ACHN (cell line): ENCODE measurements around the gene DSCAML1.
"Not testable (repeated sequence)": the region's sequence is repeated elsewhere in the genome, so short reads cannot be mapped to it uniquely, and the experiment has no call there.

Source experiments
- DNase-seq: peaks from one replicate; pipeline ENCODE4 v3.0.0-alpha.2; 2015
- in situ Hi-C: cut with HindIII; loops from 2 replicates; pipeline ENCODE4 v1.10.0; 2017; ENCODE audit warnings: low sequenced_read_pairs, low pct_ligation_motif_present, low pct_unique_long_range_greater_than_20kb

Gene DSCAML1

DNA sequence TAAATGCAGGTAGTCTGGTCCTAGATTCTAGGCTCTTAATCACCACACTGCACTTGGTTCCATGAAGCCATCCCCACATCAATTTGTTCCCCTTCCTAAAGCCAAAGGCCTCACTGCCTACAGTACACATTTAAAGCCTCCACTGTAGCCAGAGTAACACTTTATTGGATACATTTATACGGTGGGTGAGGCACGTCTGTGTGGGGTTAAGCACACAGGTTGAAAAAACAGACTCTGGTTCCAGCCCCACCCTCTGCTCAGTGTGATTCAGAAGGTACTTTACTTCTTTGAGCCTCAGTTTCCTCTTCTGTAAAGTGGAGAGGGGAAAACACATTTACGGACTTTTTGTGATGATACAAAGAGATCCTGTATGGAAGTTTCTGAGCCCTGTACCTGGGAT is 22.5 kb downstream of the DSCAML1 start:
- in situ Hi-C loops: no loop called here
- DNase-seq: no peak

DNA sequence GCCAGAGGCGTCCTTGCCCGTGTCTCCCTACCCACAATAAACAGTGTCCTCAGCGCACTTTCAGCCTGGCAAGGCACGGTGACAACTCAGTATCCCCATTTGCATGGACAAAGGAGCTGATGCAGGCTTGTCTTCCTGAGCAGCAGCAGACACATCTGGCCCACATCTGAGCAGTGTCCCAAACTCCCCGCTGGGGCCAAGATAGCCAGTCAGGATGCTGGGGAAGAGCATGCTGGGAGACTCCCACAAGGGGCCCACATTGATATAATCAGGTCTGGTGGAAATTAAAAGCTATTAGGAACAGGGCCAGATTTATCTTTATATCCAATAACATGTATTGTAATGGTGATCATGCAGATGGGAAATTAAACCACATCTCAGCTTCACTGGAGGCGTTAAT is 24.7 kb downstream of the DSCAML1 start:
- DNase-seq: no peak
- in situ Hi-C loops: no loop called here

DNA sequence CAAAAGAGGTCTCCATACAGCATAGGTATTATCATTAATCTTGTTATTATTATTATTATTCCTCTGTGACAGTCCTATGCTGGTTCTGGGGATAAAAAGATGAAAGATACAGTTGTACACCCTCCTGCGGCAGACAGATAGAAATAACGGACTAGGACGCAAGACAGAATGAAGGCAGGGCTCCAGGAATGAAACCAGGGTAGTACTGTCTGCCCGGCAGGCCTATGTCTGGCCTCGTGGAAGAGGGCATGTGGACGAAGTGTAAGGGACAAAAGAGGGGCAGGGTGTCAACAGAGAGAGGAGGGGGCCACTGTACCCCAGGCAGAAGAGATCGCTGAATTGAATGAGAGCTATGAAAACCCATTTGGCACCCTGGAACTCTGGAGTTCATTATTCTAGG is 25.2 kb downstream of the DSCAML1 start:
- DNase-seq: no peak
- in situ Hi-C loops: no loop called here

- in situ Hi-C loops: no loop called here
- no peak for DNase-seq
Measured at GRCh38 chr11:117771197-117771596, 25.8 kb downstream of the DSCAML1 start.

- in situ Hi-C loops: no loop called here
Measured at GRCh38 chr11:117770061-117770460, 27.0 kb downstream of the DSCAML1 start.

DNA sequence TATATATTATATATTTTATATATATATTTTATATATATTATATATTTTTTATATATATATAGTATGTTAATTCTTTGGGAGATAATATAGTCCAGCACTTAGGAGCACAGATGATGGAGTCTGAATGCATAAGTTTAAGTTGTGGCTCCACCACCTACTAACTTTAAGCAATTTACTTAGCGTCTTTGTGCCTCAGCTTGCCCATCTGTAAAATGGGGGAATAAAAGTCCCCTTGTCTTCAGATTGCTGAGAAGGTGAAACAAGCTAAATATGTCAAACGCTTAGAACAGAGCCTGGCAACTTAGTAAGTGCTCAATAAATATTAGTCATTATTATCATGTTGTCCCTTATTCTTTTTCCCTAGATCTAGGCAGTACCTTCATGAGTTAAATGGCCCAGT is 27.5 kb downstream of the DSCAML1 start:
- no peak for DNase-seq
- in situ Hi-C loops: no loop called here

More at GRCh38 chr11:117770061-117770460, 27.0 kb downstream of the DSCAML1 start:
- DNase-seq: no peak

GRCh38 chr11:117768506-117768905 is 28.5 kb downstream of the DSCAML1 start:
- in situ Hi-C loops: no loop called here
- DNase-seq: no peak

DNA sequence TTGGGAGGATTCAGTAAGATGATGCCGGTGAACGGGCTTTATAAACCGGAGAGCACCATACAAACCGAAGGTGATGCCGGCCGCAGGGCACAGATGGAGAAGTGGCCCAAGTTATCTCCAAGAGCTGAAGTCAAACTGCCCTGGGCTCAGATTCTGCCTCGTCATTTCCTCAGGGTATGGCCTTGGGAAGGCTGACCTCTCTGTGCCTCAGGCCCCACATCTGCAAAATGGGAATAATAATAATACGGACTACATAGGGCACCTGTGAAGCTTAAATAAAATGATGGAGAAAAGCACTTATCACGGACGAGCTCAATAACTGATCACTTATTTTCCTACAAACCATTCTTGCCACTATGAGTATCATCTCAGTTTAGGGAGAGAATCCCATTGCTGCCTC is 29.9 kb downstream of the DSCAML1 start:
- no peak for DNase-seq
- in situ Hi-C loops: no loop called here

GRCh38 chr11:117766576-117766975 is 30.4 kb downstream of the DSCAML1 start:
- DNase-seq: no peak
- in situ Hi-C loops: no loop called here

DNA sequence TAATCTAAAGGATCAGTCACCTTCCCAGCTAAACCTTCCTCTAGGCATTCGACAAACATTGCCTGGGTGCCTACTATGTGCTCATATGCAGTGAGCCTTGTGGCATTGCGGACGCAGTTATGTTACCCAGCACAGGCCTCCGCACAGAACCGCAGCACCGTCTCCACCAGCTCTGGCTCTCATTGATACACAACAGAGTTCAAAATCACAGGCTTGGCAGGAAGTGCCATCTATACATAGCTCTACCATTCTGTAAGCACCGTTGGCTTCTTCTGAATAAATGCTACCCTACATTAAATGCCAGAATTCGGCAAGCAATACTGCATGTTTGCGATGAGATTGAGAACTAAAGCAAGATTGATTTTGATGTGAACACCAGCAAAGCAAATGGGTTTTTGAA is 31.0 kb downstream of the DSCAML1 start:
- no peak for DNase-seq
- in situ Hi-C loops: no loop called here

DNA sequence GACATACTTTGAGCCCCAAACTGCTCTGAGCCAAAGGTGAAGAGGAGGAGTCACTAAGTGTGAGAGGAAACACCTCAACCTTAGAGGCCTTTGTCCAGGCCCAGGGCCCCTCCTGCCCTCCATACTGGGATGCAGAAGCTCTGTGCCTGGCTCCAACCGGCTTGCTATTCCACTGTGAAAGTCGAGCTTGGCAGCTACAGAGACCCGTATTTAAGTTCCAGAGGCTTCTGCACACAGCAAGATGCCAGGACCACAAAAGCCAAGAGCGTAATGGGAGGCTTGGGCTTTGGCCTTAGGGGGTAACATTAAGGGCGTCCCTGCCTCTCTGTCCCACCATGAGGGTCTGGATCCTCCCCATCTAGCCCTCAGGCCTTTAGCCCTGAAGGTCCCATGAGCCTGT is 31.9 kb downstream of the DSCAML1 start:
- no peak for DNase-seq
- in situ Hi-C loops: no loop called here

DNA sequence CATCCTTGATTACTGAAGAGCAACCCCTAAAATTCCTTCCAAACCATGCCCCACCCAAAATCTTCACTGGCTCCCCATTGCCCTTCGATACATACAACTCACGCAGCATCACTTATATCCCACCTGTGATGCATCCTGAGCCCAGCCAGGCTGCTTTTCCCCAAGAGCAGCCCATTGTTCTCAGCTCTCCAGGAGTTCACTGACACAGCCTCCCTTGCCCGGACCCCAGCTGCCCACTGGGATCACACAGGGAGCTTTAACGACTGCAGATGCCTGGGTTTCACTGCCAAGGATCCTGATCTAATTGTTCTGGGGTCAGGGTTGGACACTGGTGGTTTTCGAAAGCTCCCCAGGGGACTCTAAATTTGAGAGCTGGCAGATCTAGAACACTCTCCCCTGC is 33.6 kb downstream of the DSCAML1 start:
- DNase-seq, in situ Hi-C loops: not testable (repeated sequence)

DNA sequence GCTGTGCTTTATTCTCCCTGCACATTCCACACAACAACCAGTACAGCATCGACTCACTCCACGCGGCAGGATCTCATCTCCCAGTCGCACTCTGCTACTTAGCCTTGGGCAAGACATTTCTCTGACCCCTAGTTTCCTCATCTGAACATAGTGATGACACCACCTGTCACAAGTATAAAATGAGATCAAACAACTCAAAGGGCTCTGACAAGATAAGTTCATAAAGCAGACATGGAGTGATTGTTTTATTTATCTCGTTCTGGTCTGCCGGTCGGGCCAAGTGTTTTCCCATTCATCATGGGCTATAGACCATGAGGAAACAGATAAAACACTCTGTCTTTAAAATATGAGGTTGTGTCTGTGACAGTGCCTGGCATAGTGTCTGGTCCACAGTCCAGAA is 35.0 kb downstream of the DSCAML1 start:
- no peak for DNase-seq

GRCh38 chr11:117759305-117759704 is 37.7 kb downstream of the DSCAML1 start:
- in situ Hi-C loops: no loop called here
- no peak for DNase-seq

More for the DNA sequence above, 35.0 kb downstream of the DSCAML1 start:
- in situ Hi-C loops: no loop called here

DNA sequence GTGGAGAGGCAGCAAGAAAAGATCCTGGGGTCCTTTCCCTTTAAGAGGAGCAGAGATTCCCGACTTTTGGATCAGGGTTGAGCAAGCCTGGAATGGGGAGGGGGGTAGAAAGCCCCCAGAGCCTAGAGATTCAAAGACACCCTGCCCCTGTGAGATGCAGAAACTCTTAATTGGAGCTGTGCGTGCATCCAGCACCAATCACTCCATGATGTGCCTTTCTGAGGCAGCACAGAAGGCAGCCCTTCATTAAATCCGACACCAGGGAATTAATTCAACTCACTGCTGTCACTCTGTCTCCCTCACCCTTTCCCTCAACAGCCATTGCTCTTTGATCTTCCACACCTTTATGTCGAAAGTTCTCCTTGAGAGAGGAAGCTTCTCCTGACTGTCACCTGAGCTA is 43.0 kb downstream of the DSCAML1 start:
- DNase-seq: no peak
- in situ Hi-C loops: no loop called here

DNA sequence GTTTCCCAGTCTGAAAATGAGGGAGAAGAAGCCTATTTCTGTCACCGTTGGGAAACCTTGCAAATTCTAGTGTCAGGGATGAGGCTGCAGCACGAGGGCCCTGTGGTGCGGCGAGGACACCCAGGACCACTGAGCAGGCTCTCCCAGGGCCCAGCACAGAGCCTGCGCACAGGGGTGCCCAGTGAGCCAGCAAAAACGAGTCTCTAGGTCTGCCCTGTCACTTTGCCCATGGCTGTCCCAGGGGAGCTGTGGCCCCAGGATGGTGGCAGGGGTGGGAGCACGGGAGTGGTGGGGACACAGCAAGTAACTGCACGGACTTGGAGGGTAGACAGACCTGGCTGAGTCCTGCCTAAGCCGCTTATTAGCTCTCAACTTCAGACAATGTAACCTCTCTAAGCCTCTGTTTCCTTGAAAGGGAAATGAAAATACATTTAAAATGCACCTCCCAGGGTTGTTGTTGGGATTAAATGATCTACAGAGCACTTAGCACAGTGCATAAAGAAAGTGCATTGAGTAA is 44.2 kb downstream of the DSCAML1 start:
- no peak for DNase-seq
- in situ Hi-C loops: no loop called here

DNA sequence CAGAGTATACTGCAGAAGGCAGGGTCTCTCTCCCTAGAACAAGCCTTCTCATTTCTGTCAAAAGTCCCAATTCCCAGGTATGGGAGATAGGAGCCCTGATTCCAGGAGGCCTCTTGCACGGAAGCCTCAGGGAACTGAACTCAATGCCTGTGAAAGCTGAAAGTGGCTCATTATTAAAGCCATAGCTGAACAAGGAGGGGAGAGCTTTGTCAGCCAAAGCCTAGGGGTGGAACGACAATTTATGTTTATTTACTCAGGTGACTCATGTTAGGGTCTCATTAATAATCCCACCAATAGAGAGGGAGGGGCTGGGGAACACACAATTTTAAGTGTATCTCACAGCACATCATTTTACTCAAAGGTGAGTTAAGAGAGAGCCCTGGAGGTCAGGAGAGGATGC is 44.9 kb downstream of the DSCAML1 start:
- in situ Hi-C loops: no loop called here
- DNase-seq: no peak

GRCh38 chr11:117750916-117751662 is 45.9 kb downstream of the DSCAML1 start:
- in situ Hi-C loops: no loop called here
- no peak for DNase-seq

GRCh38 chr11:117750357-117750756 is 46.7 kb downstream of the DSCAML1 start:
- in situ Hi-C loops: no loop called here

DNA sequence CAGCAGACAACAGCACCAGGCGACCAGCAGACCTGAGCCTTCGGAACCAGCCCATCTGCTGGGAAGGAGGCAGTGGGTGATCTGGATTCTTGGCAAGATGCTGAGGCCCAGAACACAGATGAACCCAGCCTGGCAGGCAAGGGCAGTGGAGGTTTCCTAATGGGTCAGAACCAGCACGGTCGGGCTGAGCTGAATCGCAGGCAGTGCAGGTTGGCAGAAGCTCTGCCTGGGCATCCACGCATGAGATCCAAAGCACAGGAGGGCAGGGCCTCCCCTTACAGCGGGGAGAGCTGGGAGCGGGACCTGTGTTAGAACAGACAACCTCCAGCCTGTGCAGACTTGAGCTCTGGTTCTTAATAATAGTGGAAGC is 47.5 kb downstream of the DSCAML1 start:
- DNase-seq: no peak
- in situ Hi-C loops: no loop called here

More at GRCh38 chr11:117750357-117750756, 46.7 kb downstream of the DSCAML1 start:
- DNase-seq: no peak
